Measurements from ENCODE around the gene ELOVL7.

Gene ELOVL7

DNA sequence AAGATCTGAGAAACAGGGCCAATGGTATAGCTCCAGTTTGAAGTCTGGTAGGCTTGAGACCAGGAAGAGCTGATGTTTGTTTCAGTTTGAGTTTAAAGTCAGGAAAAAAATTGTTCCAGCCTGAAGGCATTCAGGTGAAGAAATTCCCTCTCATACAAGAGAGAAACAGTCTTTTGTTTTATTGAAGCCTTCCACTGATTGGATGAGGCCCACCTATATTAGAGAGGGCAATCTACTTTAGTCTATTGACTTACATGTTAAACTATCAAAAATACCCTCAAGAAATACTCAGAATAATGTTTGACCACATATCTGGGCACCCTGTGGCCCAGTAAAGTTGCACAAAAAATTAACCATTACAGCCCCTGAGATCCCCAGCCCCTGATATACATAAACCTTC lies 138.9 kb downstream of the ELOVL7 start:
- no peak for DNase-seq

DNA sequence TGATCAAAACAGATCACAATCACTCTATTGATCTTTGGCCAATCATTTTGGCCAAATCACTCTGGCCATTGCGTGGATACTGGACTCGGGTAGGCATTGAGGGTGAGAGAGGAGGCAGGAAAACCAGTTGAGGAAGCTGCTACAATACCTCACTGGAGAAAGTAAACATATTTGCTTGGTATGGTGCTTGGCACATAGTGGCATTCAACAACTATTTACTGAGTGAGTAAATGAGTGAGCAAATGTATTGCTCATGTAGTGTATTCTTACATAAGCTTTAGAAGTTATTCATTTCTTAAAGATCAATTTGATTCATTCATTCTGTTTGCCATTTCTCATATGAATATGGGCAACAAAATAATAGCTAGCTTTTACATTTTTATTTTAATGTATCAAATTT lies 140.1 kb downstream of the ELOVL7 start:
- DNase-seq = no peak
